Fibroblast of skin of abdomen (primary cell): ENCODE results near the gene MTA1.

Experiments
- DNase-seq: peaks from one replicate; pipeline ENCODE4 v3.0.0-alpha.2; 2013

The MTA1 gene

DNA sequence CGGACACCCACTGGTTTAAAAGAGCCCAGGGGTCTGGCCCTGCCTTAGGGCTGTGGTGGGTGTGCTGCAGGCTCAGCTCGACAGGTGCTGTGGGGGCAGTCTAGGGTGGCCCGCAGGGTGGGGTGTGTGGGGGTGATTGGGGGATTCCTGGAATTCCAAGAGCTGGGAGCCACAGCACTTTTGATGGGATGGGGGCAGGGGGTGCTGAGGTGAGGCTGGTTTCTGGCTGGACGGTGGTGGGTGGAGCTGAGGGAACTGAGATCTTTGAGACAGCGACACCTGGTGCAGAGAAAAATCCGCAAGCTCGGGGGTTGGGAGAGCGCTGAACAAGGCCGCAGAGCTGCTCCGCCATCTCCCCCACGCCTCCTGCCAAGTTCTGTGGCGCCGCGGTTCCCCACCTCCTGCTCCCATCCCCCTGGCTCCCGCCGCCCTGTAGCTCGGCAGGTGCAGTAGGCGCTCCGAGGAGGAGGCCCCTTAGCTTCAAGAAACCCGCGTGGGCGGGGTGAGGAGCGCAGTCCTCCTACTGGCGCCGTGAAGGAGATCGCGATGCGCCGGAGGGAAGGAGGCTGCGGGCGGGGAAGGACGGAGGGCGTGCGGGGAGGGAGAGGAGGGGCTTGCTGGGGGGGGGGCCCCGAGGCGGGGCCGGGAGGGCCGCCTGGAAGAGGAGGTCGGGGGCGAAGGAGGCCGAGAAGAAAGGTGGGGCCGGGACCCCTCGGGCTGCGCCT lies 70.1 kb downstream of the MTA1 start:
- DNase-seq, result peak; percentile 78

DNA sequence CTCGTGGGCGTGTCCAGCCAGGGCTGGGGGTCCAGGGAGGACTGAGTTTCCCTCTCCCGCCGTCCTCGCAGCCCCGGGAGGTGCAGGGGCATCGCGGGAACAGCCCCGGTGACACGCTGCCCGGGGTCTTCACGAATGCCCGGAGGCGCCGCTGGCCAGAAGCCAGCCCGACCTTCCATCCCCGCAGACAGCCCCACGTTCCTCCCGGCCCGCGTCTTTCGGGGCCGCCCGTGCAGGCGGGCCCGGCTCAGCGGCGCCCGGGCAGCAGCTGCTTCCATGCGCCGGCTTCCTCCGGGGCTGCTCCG lies 70.6 kb downstream of the MTA1 start:
- no peak for DNase-seq

DNA sequence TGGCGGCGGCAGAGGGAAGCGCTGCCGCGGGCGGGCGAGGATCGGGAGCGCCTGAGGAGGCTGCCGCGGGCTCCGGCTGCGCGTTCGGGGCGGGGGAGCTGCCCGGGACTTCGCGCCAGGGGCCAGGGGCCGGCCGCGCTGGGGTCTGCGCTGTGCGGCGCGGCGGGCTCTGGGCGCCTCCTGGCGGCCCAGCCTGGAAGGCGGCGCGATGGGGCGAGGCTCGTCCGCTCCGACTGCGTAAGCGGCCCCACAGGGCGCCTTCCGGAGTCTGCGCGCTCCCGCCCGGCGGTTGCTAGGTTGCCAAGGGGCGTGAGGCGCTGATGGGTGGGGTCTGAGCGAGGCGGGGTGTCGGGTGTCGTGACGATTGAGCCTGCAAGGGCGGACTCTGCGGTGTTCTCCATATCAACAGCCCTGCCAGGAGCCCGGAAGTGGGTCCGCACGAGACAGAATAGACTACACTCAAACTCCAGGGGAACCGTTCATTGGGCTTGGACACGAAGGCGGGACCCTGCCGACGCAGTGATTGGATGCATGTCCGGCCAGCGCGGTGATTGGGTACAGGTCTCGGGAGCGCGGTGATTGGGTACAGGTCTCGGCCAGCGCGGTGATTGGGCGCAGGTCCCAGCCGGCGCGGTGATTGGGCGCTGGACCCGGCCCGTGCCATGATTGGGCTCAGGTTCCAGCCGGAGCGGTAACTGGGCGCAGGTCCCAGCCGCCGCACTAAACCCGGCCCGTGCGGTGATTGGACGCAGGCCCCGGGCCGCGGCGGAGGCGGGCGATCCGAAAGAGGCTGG lies 71.1 kb downstream of the MTA1 start, which contains the start of gene TEDC1:
Gene TEDC1 (plus strand): TSS at position 675 of the 794 bp plus-strand sequence. CDS start 130 bp downstream, outside the sequence.
- peak; percentile 100 for DNase-seq

DNA sequence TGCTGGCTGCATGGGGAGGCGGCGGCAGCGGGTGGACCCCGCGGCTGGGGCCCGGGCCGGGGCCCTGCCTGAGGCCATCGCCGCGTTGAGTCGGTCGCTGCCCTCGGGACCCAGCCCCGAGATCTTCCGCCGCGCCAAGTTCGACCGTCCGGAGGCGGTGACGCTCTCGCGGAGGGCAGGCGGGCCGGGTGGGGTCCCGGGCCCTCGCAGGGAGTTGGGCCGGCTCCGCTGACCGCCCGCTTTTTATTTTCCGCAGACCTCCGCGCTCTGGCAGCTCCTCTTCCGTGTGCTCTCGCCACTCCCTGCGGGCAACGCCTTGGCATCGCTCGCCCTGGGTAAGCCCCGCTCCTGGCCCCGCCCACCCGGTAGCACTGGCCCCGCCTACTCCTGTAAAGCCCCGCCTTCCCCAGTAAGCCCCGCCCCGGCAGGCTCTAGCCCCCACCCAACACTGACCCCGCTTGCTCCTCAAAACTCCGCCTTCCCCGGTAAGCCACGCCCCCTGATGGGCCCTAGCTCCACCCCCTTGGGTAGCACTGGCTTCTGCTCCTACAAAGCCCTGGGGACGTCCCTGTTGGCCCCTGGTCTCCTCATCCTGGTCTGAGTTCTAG lies 71.8 kb downstream of the MTA1 start:
- DNase-seq, result peak; percentile 26

DNA sequence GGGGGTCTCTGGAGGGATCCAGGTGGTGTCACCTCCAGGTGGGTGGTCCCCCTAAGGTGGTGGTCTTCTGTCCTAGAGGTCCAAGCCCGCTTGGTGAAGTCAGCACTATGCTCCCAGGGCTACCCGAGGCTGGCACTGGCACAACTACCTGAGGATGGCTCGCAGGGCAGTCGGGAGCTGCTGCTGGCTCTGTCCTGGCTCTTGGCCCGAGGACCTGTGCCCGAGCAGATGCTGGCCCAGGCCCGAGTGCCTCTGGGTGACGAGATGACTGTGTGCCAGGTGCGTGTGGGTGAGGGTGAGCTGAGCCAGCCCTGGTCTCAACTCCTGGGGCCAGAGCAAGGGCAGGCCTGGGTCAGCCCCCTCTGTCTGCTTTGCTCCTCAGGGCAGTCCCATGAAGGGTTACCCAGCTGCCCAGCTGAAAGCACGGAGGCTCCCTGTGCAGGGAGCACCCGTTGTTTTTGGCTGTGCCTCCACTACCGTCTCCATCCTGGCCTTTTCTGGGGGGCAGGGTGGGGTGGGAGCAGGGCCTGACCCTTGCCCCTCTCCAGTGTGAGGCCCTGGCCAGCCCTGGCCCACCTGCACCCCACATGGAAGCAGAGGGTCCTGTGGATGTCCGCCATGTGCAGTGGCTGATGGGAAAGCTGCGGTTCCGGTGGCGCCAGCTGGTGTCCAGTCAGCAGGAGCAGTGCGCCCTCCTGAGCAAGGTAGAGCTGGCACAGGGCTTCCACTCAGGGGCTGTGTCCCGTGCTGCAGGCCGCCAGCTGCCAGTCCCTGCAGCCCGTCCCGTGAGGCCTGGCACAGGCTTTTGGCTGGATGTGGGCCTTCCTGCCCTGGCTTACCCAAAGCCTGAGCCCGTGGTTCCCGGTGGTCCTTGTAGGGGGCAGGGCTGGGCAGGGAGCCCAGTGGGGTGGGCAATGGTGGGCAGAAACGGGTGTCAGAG lies 72.7 kb downstream of the MTA1 start:
- no peak for DNase-seq

DNA sequence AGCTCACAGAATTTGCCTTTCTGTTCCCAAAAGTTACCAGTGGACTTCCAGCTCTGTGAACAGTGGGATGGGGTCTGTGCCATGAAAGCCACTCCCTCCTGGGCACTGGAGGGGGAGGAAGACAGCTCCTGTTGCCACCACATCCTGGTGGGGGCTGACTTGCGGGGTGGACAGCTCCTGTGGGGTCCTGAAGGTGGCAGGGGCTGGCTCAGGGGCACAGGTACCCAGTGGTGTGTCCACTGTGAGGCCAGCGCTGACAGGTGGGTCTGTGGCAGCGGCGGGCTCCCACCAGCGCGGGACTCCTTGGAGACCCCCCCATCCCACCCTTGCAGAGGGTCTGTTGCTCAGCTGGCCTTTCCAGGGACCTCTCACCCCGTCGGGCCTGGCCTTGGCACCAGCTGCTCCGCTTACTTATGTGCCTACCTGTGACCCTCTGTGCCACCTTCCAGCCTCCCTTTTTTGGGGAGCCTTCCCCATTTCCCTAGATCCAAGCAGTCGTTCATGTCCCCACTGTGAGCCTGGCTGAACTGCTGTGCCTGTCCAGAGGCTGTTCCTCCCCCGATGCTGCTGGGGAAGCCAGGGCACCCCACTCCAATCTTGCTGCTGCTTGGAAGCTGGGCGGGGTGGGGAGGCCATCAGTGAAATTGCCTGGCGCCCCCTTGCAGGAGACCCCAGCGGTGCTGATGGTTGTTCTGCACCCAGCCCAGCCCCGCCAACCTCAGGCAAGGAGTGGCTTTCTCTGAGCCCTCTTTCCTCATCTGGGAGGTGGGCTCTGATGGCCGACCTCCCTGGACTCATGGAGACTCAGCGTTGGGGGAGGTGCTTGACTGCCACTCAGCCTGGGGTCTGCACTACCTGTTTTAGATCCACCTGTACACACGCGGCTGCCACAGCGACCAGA lies 73.6 kb downstream of the MTA1 start:
- DNase-seq, result no peak

DNA sequence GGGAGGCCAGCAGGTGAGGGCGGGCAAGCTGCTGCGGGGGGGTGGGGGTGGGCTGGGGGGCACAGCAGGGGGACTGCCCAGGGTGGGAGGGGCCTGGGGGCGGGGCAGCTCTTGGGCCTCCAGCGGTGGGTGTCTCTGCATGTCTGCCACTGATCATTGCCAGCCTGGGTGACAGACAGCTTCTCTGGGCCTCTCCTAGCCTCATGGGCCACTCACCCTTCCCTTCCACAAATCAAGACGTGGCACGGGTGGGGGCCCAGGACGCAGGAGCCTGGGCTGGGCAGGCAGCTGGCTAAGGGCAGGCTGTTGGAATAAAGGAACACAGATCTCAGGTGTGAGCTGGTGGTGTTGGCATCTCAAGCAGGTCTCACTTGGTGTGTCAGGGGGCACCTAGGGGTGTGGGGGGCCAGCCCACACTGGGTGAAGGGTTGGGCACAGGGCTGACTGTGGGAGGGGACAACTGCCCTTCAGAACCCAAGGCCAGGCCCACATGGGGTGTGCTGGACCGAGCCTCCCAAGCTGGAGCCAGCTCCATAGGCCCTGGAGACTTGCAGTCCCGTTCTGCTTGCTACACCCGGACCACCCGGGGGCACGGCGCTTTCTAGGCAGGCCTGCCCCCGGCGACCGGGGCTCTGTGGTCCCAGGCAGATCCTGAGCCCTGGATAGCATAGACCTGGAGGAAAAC lies 74.4 kb downstream of the MTA1 start:
- DNase-seq, result no peak

DNA sequence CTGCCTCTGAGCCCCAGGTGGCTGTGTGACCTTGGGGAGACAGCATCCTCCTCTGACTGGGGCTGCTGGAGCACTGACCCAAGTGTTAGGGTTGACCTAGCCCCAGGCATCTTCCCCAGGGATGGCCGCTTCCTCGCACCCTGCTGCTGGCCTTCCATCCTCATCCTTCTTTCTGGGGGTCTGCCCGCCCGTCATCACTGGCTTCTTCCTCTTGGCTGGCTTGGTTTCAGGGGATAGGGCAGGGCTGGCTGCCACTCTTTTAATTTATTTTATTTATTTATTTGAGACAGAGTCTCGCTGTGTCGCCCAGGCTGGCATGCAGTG lies 74.9 kb downstream of the MTA1 start:
- no peak for DNase-seq

DNA sequence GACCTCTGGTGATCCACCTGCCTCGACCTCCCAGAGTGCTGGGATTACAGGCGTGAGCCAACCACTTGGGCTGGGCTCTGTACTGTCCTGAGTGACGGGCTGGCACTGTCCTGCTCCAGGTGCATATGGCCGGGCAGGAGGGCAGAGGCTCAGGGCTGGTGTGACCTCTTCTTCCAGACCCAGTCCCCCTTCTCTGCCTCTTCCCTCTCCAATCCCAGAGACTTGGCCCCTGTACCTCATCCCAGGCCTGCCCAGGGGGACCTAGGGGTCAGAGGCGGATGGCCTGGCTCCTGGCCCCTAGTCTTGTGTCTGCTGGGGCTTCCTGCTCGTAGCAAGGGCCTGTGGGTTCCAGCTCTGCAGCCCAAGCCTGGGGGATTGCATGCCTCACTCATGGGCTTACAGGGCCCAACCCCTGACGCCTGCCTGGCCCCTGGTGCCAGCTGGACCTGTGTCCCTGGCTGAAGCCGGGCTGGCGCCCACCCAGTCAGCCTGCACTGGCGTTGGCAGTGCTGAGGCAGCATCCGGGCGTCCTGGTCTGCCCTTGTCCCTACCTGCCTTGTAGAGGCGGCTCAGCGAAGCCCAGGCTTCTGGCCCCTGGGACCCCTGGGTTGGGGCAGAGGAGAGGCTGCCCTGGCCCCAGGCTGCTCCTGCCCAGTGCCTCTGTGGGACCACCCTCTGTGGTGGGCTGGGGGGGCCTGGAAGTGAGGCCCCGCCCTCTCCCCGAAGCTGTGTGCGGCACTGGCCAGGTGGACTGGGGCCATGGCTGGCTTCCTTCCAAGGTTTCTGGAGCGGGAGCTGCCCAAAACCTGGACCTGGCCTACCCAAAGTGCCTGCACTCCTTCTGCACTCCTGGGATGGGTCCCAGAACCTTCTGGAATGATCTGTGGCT lies 75.7 kb downstream of the MTA1 start:
- DNase-seq, result no peak

DNA sequence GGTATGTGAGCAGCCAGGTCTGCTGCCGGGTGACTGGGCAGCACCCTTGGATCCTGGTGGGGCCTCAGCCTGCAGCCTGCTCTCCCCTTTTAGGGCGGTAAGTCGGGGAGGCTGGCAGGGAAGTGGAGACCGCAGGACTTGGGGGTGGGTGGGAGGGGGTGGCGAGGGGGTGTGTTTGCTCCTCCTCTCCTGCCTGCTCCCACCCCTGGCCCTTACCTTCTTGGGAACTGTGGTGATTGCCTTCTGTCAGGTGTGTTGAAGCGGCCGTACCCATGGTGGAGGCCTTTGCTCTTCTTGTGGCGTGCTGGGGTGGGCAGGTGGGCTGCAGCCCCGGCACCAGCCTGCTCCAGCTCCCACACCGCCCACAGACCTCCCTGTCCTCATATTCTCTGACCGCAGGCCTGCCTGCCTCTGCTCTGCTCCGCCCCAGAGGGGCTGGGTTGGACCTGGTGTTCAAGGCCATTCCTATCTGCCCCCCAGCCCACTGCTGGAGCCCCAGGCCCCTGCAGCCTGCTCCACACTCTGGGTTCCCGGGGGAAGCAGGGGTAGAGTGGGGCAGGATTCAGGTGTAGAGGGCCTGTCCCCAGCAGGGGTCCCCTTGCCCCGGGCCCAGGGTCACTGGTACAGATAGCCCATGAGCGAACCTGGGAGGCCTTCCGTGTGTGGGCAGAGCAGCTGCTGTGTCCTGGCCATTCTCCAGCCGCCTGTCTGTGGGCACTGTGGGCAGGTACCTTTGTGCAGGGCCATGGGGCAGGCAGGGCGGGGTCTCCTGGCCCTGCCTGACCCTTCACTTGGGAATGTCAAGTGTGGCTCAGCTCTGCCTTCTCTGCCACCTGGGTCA lies 76.6 kb downstream of the MTA1 start:
- DNase-seq, result no peak

DNA sequence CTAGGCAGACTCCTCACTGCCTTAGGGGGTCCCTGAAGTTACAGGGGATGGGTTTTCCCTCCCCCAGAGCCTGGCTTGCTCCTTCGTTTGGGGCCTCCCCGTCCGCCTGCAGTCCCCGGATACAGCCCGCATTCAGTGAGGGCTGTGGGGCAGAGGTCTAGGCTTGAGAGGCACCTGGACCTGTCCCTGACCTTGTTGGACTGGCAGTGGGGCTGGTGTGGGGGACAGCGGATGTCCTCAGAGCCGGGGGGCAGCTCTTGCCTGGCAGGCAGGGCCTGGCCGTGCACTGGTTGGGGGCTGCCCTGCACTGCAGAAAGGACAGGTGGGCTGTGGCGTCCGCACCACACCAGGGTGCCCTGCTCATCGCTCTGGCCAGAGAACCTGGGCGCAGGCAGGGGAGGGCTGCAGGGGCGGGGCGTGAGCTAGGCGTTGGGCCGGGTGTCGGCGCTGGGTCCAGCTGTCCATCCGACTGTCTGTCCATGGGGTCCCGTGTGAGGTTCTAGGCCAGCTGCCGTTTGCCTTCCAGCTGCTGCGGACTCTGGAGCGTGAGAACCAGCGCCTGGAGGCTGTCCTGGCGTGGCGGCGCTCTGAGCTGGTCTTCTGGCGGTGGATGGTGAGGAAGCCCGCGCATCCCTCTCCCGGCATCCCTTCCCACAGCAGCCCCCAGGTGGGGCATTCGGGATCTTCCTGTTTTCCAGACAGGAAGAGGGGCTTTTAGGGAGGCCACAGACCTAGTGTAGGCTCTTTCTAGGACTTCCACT lies 77.4 kb downstream of the MTA1 start:
- no peak for DNase-seq

DNA sequence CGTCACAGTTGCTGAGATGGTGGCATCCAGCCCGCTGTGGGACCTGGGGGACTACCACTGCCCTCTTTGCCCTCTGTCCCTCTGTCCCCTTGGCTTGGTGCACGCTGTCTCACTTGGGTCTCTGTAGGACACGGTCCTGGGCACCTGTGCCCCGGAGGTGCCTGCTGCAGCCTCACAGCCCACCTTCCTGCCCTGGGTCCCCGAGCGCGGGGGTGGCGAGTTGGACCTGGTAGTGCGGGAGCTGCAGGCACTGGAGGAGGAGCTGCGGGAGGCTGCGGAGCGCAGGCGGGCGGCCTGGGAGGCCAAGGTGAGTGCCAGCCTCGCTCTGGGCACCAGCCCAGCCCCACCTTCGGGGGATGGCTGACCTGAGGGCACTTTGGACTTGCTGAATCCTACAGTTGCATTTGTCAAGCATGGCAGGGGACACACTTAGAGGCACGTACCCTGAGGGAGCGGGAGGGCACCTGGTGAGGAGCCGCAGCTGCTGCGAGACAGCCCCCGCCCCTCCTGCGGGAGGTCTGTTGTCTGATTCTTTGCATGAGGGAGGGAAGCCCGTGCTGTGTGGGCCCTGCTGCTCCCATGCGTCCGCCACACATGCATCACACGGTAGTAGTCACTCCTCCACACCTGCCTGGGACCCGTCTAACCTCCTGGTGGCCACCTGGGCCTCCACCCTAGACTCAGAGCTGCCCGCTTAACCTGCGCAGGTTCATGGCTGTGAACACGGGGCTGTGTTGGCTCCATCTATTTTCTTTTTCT lies 78.2 kb downstream of the MTA1 start:
- DNase-seq, result no peak

DNA sequence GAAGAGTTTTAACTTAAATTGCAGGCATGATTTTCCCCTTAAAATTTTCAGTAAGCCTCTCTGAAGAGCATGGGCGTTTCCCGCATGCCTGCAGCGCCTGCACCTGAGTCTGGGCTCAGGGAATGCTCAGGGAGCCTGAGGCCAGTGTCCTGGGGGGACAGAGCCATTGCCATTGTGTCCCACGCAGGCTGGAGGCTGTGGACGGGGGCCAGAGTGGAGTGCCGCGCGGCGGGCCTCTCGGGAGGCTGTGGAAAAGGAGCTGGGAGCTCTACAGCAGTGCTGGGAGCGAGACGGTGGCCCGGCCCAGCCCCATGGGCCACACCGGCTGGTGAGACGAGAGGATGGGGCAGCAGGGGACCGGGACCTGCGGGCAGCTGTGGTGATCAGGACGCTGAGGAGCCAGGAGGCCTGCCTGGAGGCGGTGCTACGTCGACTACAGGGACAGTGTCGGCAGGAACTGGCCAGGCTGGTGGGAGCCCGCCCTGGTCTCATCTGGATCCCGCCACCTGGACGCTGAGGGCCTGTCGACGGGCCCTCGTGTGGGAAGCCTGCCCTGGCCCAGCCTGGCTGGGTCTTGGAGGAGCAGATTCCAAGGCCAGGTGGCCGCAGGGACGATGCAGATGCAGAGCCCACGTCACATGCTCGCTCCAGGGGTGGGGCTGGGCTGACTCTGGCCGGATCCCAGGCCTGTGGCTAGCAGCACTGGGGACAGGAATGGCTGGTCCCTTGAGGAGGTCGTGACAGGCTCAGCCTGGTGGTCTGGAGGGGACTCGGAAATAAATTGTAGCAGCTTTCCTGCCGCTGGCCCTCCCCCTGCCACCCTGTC lies 79.0 kb downstream of the MTA1 start:
- no peak for DNase-seq

DNA sequence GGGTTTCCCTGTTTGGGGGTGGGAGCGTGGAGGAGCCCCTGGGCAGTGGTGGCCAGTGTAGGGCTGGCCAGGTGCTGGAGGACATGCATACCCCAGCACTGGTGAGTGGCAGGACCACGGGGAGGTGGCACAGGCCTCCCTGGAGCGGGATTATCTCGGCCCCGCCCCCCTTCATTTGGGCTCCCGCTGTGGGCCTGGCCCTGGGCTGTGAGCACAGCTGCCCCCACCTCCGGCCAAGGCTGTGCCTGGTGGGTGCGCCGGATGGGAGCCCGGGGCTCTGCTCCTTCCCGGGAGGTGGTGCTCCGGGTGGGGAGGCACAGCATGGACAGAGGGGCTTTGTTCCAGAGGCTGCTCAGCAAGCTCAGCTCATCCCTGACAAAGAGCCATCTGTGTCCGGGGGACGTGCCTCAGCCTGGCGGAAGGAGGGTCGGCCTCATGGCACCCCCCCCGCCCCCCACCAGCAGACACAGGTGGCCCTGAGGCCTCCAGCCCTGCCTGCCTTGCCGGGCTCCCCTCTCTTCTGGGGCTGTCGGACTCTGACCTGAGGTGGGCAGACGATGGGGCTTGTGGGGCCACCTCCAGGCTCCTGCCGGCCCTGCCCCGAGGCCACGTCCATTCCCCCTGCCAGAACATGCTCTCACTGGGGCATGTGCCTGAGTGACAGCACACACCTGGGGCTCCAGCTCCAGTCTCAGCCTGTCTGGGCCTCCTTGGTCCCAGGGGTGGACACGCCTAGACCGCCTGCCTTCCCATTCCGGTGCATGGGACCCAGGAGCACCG lies 79.8 kb downstream of the MTA1 start:
- DNase-seq, result no peak

DNA sequence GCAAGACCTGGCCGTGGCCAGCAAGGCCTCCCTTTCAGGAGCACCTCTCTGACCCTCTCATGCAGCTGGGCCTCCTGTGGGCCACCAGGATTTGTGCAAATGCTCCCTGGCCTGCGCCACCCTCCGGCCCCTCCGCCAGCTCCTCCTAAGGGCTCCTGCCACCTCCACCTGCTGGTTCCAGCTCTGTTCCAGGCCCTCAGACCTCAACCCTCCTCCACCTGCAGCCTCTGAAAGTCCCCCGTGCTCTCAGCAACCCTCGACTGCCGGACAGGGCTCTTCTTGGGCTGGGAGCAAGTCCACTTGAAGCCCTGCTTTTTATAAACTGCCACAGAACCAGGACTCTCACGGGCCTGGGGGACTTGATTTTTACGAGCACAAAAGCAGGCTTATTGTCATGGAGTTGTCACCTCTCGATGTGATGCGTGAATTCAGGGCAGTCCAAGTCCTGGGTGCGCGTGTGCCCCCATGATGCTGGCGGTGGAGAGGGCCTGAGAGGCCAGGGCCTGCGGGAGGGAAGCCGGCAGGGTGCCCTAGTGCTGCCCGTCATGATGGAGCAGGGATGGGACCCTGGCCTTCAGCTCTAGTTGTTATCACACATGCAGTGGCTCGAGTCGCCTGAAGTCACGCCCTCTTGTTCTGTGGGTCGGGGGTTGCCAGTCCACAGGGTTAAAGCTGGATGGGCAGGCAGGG lies 80.6 kb downstream of the MTA1 start:
- no peak for DNase-seq
